SK-N-SH treated with all-trans-retinoic acid at 6 μM for 48 hours (cell line): ENCODE data around the gene DNAH5.
A peak's percentile ranks its signal among the peaks of the same experiment; 100 is the strongest.

Experiments
- ATAC-seq: fragments of 200-7000 bp; cut with Tn5 transposase; 3 replicates; pipeline ENCODE4 v1.9.1; 2020; ENCODE audit warnings: mild to moderate bottlenecking, moderate library complexity
- ARNTL ChIP-seq: fragments of 450-650 bp; formaldehyde crosslinking; IDR thresholded peaks from 2 replicates; pipeline ENCODE4 v1.5.0; 2020; ENCODE audit warnings: low read depth, mild to moderate bottlenecking, moderate library complexity, borderline replicate concordance
- BACH2 ChIP-seq: fragments of 250-450 bp; sonication (Bioruptor Pico); IDR thresholded peaks from 2 replicates; pipeline ENCODE4 v1.9.0; 2021; ENCODE audit warnings: mild to moderate bottlenecking, borderline replicate concordance
- CREB5 ChIP-seq: fragments of 250-450 bp; sonication (Bioruptor Pico); IDR thresholded peaks from 2 replicates; pipeline ENCODE4 v1.5.1; 2020; ENCODE audit warnings: low read depth, mild to moderate bottlenecking, moderate library complexity
- CSDC2 ChIP-seq: fragments of 250-450 bp; sonication (Bioruptor Pico); IDR thresholded peaks from 2 replicates; pipeline ENCODE4 v1.5.0; 2020; ENCODE audit warnings: mild to moderate bottlenecking, moderate library complexity
- ESRRG ChIP-seq: fragments of 250-450 bp; sonication (Bioruptor Pico); IDR thresholded peaks from 2 replicates; pipeline ENCODE4 v1.6.1; 2021; ENCODE audit warnings: mild to moderate bottlenecking
- GLIS3 ChIP-seq: fragments of 250-450 bp; sonication (Bioruptor Pico); IDR thresholded peaks from 2 replicates; pipeline ENCODE4 v1.5.0; 2020; ENCODE audit warnings: mild to moderate bottlenecking, moderate library complexity
- ISL1 ChIP-seq: fragments of 250-450 bp; sonication (Bioruptor Pico); IDR thresholded peaks from 2 replicates; pipeline ENCODE4 v2.1.2; 2022; ENCODE audit warnings: mild to moderate bottlenecking, moderate library complexity
- OSR1 ChIP-seq: fragments of 250-450 bp; sonication (Bioruptor Pico); IDR thresholded peaks from 2 replicates; pipeline ENCODE4 v1.8.0; 2022; ENCODE audit warnings: moderate library complexity, mild to moderate bottlenecking, inconsistent platforms
- PPARA ChIP-seq: fragments of 250-450 bp; sonication (Bioruptor Pico); IDR thresholded peaks from 2 replicates; pipeline ENCODE4 v1.5.0; 2020; ENCODE audit warnings: mild to moderate bottlenecking, borderline replicate concordance
- SNAI2 ChIP-seq: fragments of 250-450 bp; sonication (Bioruptor Pico); IDR thresholded peaks from 2 replicates; pipeline ENCODE4 v1.5.0; 2020; ENCODE audit warnings: mild to moderate bottlenecking, moderate library complexity
- TCF4 ChIP-seq: fragments of 250-450 bp; sonication (Bioruptor Pico); IDR thresholded peaks from 2 replicates; pipeline ENCODE4 v1.8.0; 2021; ENCODE audit warnings: mild to moderate bottlenecking, moderate library complexity, borderline replicate concordance
- TOX ChIP-seq: fragments of 250-450 bp; sonication (Bioruptor Pico); IDR thresholded peaks from 2 replicates; pipeline ENCODE4 v1.8.0; 2021; ENCODE audit warnings: mild to moderate bottlenecking, moderate library complexity, borderline replicate concordance
- ZC3H10 ChIP-seq: fragments of 250-450 bp; sonication (Bioruptor Pico); IDR thresholded peaks from 2 replicates; pipeline ENCODE4 v1.5.1; 2021; ENCODE audit warnings: mild to moderate bottlenecking, moderate library complexity
- ZFP3 ChIP-seq: fragments of 250-450 bp; sonication (Bioruptor Pico); IDR thresholded peaks from 2 replicates; pipeline ENCODE4 v1.5.0; 2020; ENCODE audit warnings: mild to moderate bottlenecking, moderate library complexity
- ZFP30 ChIP-seq: fragments of 450-650 bp; formaldehyde crosslinking; IDR thresholded peaks from 2 replicates; pipeline ENCODE4 v1.5.0; 2022; ENCODE audit warnings: mild to moderate bottlenecking, moderate library complexity
- ZNF565 ChIP-seq: fragments of 450-650 bp; formaldehyde crosslinking; conservative IDR thresholded peaks from 2 replicates; pipeline ENCODE4 v1.5.0; 2020; ENCODE audit warnings: low read depth, mild to moderate bottlenecking, moderate library complexity
- ZNF70 ChIP-seq: fragments of 450-650 bp; formaldehyde crosslinking; IDR thresholded peaks from 2 replicates; pipeline ENCODE4 v1.5.0; 2020; ENCODE audit warnings: mild to moderate bottlenecking, moderate library complexity
- ZNF8 ChIP-seq: fragments of 450-650 bp; formaldehyde crosslinking; IDR thresholded peaks from 2 replicates; pipeline ENCODE4 v1.5.0; 2020; ENCODE audit warnings: mild to moderate bottlenecking, moderate library complexity
- TF ChIP-seq, protein P1 (sequence below): fragments of 250-450 bp; sonication (Bioruptor Pico); IDR thresholded peaks from 2 replicates; pipeline ENCODE4 v1.8.0; 2020; ENCODE audit warnings: mild to moderate bottlenecking, moderate library complexity, borderline replicate concordance
- TF ChIP-seq, protein P2 (sequence below): fragments of 250-450 bp; sonication (Bioruptor Pico); IDR thresholded peaks from 2 replicates; pipeline ENCODE4 v1.8.0; 2021; ENCODE audit warnings: low read depth, mild to moderate bottlenecking, moderate library complexity, borderline replicate concordance
- TF ChIP-seq, protein P3 (sequence below): fragments of 250-450 bp; sonication (Bioruptor Pico); IDR thresholded peaks from 2 replicates; pipeline ENCODE4 v1.5.1; 2021; ENCODE audit warnings: mild to moderate bottlenecking, moderate library complexity

The DNAH5 gene

GRCh38 chr5:13992795-13993194 is 48.3 kb upstream of the DNAH5 start (continued):
- TF ChIP-seq CREB5, result no peak
- TF ChIP-seq PPARA (CRISPR knock-in tag), result no peak
- TF ChIP-seq ESRRG (CRISPR knock-in tag), result no peak
- TF ChIP-seq ZNF8 (CRISPR knock-in tag), result no peak
- TF ChIP-seq, protein P1, sequence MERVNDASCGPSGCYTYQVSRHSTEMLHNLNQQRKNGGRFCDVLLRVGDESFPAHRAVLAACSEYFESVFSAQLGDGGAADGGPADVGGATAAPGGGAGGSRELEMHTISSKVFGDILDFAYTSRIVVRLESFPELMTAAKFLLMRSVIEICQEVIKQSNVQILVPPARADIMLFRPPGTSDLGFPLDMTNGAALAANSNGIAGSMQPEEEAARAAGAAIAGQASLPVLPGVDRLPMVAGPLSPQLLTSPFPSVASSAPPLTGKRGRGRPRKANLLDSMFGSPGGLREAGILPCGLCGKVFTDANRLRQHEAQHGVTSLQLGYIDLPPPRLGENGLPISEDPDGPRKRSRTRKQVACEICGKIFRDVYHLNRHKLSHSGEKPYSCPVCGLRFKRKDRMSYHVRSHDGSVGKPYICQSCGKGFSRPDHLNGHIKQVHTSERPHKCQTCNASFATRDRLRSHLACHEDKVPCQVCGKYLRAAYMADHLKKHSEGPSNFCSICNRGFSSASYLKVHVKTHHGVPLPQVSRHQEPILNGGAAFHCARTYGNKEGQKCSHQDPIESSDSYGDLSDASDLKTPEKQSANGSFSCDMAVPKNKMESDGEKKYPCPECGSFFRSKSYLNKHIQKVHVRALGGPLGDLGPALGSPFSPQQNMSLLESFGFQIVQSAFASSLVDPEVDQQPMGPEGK (CRISPR knock-in tag), result no peak
- TF ChIP-seq ZC3H10 (CRISPR knock-in tag), result no peak
- no peak for TF ChIP-seq GLIS3
- TF ChIP-seq, all 23 proteins: peak for 0

GRCh38 chr5:13991365-13991764 is 46.9 kb upstream of the DNAH5 start:
- no peak for ATAC-seq
- no peak for TF ChIP-seq ZC3H10 (CRISPR knock-in tag)
- no peak for TF ChIP-seq TCF4 (CRISPR knock-in tag)
- no peak for TF ChIP-seq TOX (CRISPR knock-in tag)
- TF ChIP-seq CSDC2 (CRISPR knock-in tag), result no peak
- TF ChIP-seq ZFP3 (CRISPR knock-in tag), result no peak
- TF ChIP-seq GLIS3, result no peak
- TF ChIP-seq BACH2 (CRISPR knock-in tag), result no peak
- TF ChIP-seq SNAI2 (CRISPR knock-in tag), result no peak
- TF ChIP-seq ZNF8 (CRISPR knock-in tag), result no peak
- TF ChIP-seq, protein P1 (CRISPR knock-in tag), result no peak
- no peak for TF ChIP-seq OSR1 (CRISPR knock-in tag)
- TF ChIP-seq ZFP30, result no peak
- no peak for TF ChIP-seq ZNF70 (CRISPR knock-in tag)

DNA sequence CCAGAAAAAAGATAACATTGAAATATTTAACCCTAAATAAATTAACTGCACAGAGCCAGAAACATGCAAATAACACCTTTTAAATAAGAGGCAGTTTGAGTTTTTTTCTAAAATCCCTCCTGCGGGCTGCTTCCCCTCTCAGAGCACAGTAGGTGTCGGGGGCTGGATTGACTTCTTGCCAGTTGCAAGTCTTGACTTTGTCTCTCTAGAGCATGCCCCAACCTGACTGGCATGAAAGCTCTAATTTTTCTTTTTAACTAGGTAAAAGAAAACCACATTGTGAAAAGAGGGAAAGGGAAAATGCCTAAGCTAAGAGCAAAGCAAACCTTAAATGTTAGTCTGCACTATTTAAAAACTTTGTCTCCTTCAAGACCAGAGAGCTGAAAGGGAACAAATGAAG is 46.4 kb upstream of the DNAH5 start:
- no peak for ATAC-seq
- no peak for TF ChIP-seq CSDC2 (CRISPR knock-in tag)

DNA sequence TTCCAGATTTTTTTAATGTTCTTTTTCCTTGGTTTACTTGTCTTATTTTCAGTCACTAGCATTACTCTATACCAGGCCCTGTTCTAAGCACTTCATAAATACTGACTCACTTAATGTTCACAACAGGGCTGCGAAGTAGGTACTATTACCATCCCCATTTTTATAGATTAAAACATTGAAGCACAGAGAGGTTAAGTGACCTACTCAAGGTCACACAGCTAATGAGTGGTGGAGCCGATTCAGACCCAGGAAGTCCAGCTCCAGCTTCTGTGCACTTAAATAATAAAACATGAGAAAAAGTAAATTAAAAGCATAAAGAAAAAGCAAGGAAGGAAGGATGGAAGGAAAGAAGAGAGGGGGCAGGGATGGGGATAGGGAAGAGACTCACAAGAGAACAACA is 45.3 kb upstream of the DNAH5 start:
- ATAC-seq, result no peak

GRCh38 chr5:13987843-13988464 is 43.5 kb upstream of the DNAH5 start:
- ATAC-seq, result peak; percentile 62
- no peak for TF ChIP-seq ZC3H10 (CRISPR knock-in tag)
- no peak for TF ChIP-seq ZFP3 (CRISPR knock-in tag)
- TF ChIP-seq, protein P1 (CRISPR knock-in tag), result no peak
- TF ChIP-seq TCF4 (CRISPR knock-in tag), result no peak
- no peak for TF ChIP-seq GLIS3
- TF ChIP-seq TOX (CRISPR knock-in tag), result no peak
- TF ChIP-seq ARNTL, result no peak
- no peak for TF ChIP-seq ZNF8 (CRISPR knock-in tag)
- no peak for TF ChIP-seq ISL1 (CRISPR knock-in tag)
- TF ChIP-seq ZNF70 (CRISPR knock-in tag), result no peak
- no peak for TF ChIP-seq CREB5
- TF ChIP-seq OSR1 (CRISPR knock-in tag), result no peak
- TF ChIP-seq, protein P2, sequence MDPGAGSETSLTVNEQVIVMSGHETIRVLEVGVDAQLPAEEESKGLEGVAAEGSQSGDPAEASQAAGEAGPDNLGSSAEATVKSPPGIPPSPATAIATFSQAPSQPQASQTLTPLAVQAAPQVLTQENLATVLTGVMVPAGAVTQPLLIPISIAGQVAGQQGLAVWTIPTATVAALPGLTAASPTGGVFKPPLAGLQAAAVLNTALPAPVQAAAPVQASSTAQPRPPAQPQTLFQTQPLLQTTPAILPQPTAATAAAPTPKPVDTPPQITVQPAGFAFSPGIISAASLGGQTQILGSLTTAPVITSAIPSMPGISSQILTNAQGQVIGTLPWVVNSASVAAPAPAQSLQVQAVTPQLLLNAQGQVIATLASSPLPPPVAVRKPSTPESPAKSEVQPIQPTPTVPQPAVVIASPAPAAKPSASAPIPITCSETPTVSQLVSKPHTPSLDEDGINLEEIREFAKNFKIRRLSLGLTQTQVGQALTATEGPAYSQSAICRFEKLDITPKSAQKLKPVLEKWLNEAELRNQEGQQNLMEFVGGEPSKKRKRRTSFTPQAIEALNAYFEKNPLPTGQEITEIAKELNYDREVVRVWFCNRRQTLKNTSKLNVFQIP (CRISPR knock-in tag), result no peak
- no peak for TF ChIP-seq PPARA (CRISPR knock-in tag)
- no peak for TF ChIP-seq SNAI2 (CRISPR knock-in tag)
- TF ChIP-seq, protein P3, sequence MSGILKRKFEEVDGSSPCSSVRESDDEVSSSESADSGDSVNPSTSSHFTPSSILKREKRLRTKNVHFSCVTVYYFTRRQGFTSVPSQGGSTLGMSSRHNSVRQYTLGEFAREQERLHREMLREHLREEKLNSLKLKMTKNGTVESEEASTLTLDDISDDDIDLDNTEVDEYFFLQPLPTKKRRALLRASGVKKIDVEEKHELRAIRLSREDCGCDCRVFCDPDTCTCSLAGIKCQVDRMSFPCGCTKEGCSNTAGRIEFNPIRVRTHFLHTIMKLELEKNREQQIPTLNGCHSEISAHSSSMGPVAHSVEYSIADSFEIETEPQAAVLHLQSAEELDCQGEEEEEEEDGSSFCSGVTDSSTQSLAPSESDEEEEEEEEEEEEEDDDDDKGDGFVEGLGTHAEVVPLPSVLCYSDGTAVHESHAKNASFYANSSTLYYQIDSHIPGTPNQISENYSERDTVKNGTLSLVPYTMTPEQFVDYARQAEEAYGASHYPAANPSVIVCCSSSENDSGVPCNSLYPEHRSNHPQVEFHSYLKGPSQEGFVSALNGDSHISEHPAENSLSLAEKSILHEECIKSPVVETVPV (CRISPR knock-in tag), result no peak
- no peak for TF ChIP-seq BACH2 (CRISPR knock-in tag)
- no peak for TF ChIP-seq ESRRG (CRISPR knock-in tag)
- TF ChIP-seq ZNF565 (CRISPR knock-in tag), result no peak

More for the DNA sequence above, 45.3 kb upstream of the DNAH5 start:
- no peak for TF ChIP-seq GLIS3
